ENCODE measurements around the gene CISH. TPM values are rescaled to one million over a fixed set of nuclear protein-coding genes. Genes with fewer than 3 reads are reported as not detected.

Gene CISH, protein sequence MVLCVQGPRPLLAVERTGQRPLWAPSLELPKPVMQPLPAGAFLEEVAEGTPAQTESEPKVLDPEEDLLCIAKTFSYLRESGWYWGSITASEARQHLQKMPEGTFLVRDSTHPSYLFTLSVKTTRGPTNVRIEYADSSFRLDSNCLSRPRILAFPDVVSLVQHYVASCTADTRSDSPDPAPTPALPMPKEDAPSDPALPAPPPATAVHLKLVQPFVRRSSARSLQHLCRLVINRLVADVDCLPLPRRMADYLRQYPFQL
- 100 to 1,000 TPM in 3 of 5 donors, 10 to 100 TPM in 2; 37.4 to 217 (median 190) TPM for total RNA-seq
- 105 TPM for total RNA-seq (2013)
- 11.8 to 665 (median 45.0) reads per million in 29 experiments for total RNA-seq

GRCh38 chr3:50611464-50612233 lies at the start of gene CISH:
CISH (minus strand) TSS chr3:50611774; CDS start chr3:50611650, 124 bp downstream.
- no peaks in the 10 kb centered on the region for H3K27me3 ChIP-seq (replicated peaks in 1 of 2; ENCODE audit: control insufficient read depth in 2 of 2, extremely low read depth in 1 of 2, insufficient read depth in 2 of 2, low read length in 1 of 2)
- peaks cover 46% of the 10 kb centered on the region for H3K36me3 Mint-ChIP-seq

GRCh38 chr3:50660386-50660785 lies 48.8 kb upstream of the CISH start:
- H3K4me1 Mint-ChIP-seq, result peaks cover 3 to 8% (median 5%) of the 10 kb centered on the region in 3 donors
- no peak overlapping the region for H3K27ac Mint-ChIP-seq
- H3K36me3 ChIP-seq (ENCODE audit: control insufficient read depth in 2 of 2, extremely low read depth in 1 of 2, insufficient read depth in 1 of 2, low read length in 1 of 2), result no peaks in the 10 kb centered on the region
- H3K9me3 ChIP-seq, result no peaks in the 10 kb centered on the region
- H3K4me3 ChIP-seq (ENCODE audit: control insufficient read depth in 1 of 2, extremely low read depth in 1 of 2, low read length in 1 of 2), result no peak overlapping the region
- no peak overlapping the region for H3K4me3 Mint-ChIP-seq
- POLR2A ChIA-PET, result interaction anchor here in 1 of 2 donors (0.6 kb wide), 1 partner anchor 363 kb away, joined by 3 read pairs; no protein-coding TSS in a partner anchor
- ATAC-seq (replicated peaks in 1 of 4) (no peak), DNase-seq (peak in 1 of 35 experiments; percentile 5)
- no peaks in the 10 kb centered on the region for H3K9me3 Mint-ChIP-seq
- no peaks in the 10 kb centered on the region for H3K4me1 ChIP-seq (ENCODE audit: control insufficient read depth in 1 of 2, extremely low read depth in 1 of 2, insufficient read depth in 2 of 2, low read length in 2 of 2)
- H3K27me3 ChIP-seq (replicated peaks in 1 of 2; ENCODE audit: control insufficient read depth in 2 of 2, extremely low read depth in 1 of 2, insufficient read depth in 2 of 2, low read length in 1 of 2), result peaks cover 0 to 2% of the 10 kb centered on the region in 2 experiments
- 90% methylated on average over 6 of the region's 10 CpGs for WGBS (ENCODE audit: insufficient coverage)
- H3K27me3 Mint-ChIP-seq, result peaks cover 0 to 3% of the 10 kb centered on the region in 2 donors
- no peaks in the 10 kb centered on the region for H3K36me3 Mint-ChIP-seq
- CTCF ChIA-PET, result no interaction called here
- no peak overlapping the region for H3K27ac ChIP-seq (ENCODE audit: low read length)

More at GRCh38 chr3:50611464-50612233, at the start of gene CISH:
- H3K27ac ChIP-seq (ENCODE audit: low read length), result peak within 1 kb of the TSS; percentile 65
- Mint-ChIP-seq H3K4me1 (peaks cover 72 to 79% (median 76%) of the 10 kb centered on the region in 3 donors), H3K4me3 (peak within 1 kb of the TSS; percentile 80 to 96 (median 93)), H3K27ac (peak within 1 kb of the TSS; percentile 99 to 100), H3K9me3 (no peaks in the 10 kb centered on the region), H3K27me3 (no peaks in the 10 kb centered on the region)
- ATAC-seq (replicated peaks in 1 of 4), result peak; percentile 67 to 75 (median 70)
- ChIA-PET CTCF (interaction anchor here (0.5 to 7.8 kb wide), 19 partner anchors 10 to 1829 kb away, joined by 3 to 139 read pairs (median 4); partner anchors contain the start of genes C3orf18 (in 2 of the 2), HEMK1 (in 2 of the 2), CYB561D2 (in 1 of the 2) and MANF (in 1 of the 2)), POLR2A (interaction anchor here in 1 of 2 donors (0.6 to 1.2 kb wide), 3 partner anchors 41 to 796 kb away, joined by 3 read pairs; no protein-coding TSS in a partner anchor)
- H3K9me3 ChIP-seq, result no peaks in the 10 kb centered on the region
- H3K4me1 ChIP-seq (ENCODE audit: control insufficient read depth in 1 of 2, extremely low read depth in 1 of 2, insufficient read depth in 2 of 2, low read length in 2 of 2), result peaks cover 45 to 90% of the 10 kb centered on the region in 2 experiments
- peaks cover 3 to 39% of the 10 kb centered on the region in 2 donors for H3K36me3 ChIP-seq (ENCODE audit: control insufficient read depth in 2 of 2, extremely low read depth in 1 of 2, insufficient read depth in 1 of 2, low read length in 1 of 2)
- H3K4me3 ChIP-seq (ENCODE audit: control insufficient read depth in 1 of 2, extremely low read depth in 1 of 2, low read length in 1 of 2), result peak within 1 kb of the TSS; percentile 82 to 93
- peak; percentile 76 to 93 (median 86) for DNase-seq
- under 1% methylated on average over 72 of the region's 75 CpGs for WGBS (ENCODE audit: insufficient coverage)

DNA sequence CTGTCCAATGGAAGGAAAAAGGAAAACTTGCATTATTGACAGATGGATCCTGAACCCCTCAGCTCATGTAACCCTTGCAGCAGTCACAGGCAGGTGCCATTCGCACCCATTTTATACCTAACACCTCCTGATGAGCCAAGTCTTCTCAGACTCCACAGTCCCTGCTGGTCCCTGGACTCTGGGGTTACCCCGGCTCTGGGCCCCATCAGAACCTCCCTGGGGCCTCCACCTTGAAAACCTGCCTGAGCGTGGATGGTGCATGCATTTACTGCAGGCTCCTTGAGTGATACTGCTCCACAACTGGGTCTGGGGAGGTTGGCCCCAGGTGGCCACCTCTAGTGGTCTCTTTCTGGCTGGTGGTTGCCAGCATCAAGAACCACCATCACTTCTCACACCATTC lies 47.3 kb upstream of the CISH start:
- DNase-seq (peak in 1 of 35 experiments; percentile 15), ATAC-seq (replicated peaks in 1 of 4) (no peak)
- Histone ChIP-seq H3K4me1 (ENCODE audit: control insufficient read depth in 1 of 2, extremely low read depth in 1 of 2, insufficient read depth in 2 of 2, low read length in 2 of 2) (peaks cover 0 to 4% of the 10 kb centered on the region in 2 experiments), H3K9me3 (no peaks in the 10 kb centered on the region), H3K27ac (ENCODE audit: low read length) (no peak overlapping the region), H3K4me3 (ENCODE audit: control insufficient read depth in 1 of 2, extremely low read depth in 1 of 2, low read length in 1 of 2) (no peak overlapping the region), H3K27me3 (replicated peaks in 1 of 2; ENCODE audit: control insufficient read depth in 2 of 2, extremely low read depth in 1 of 2, insufficient read depth in 2 of 2, low read length in 1 of 2) (peaks cover 0 to 2% of the 10 kb centered on the region in 2 experiments), H3K36me3 (ENCODE audit: control insufficient read depth in 2 of 2, extremely low read depth in 1 of 2, insufficient read depth in 1 of 2, low read length in 1 of 2) (no peaks in the 10 kb centered on the region)
- Mint-ChIP-seq H3K27me3 (peaks cover 0 to 3% of the 10 kb centered on the region in 2 donors), H3K4me3 (no peak overlapping the region), H3K4me1 (peaks cover 0 to 7% (median 6%) of the 10 kb centered on the region in 3 donors), H3K36me3 (no peaks in the 10 kb centered on the region), H3K9me3 (no peaks in the 10 kb centered on the region), H3K27ac (no peak overlapping the region)
- WGBS (ENCODE audit: insufficient coverage), result 80% methylated on average over 2 of the region's 3 CpGs
- ChIA-PET CTCF (no interaction called here), POLR2A (no interaction called here)

- Mint-ChIP-seq H3K36me3 (no peaks in the 10 kb centered on the region), H3K4me1 (peaks cover 0 to 7% (median 6%) of the 10 kb centered on the region in 3 donors), H3K4me3 (no peak overlapping the region), H3K27ac (no peak overlapping the region), H3K27me3 (peaks cover 0 to 3% of the 10 kb centered on the region in 2 donors), H3K9me3 (no peaks in the 10 kb centered on the region)
- ChIA-PET CTCF (no interaction called here), POLR2A (no interaction called here)
- Histone ChIP-seq H3K36me3 (ENCODE audit: control insufficient read depth in 2 of 2, extremely low read depth in 1 of 2, insufficient read depth in 1 of 2, low read length in 1 of 2) (no peaks in the 10 kb centered on the region), H3K9me3 (no peaks in the 10 kb centered on the region), H3K4me3 (ENCODE audit: control insufficient read depth in 1 of 2, extremely low read depth in 1 of 2, low read length in 1 of 2) (no peak overlapping the region), H3K27me3 (replicated peaks in 1 of 2; ENCODE audit: control insufficient read depth in 2 of 2, extremely low read depth in 1 of 2, insufficient read depth in 2 of 2, low read length in 1 of 2) (peaks cover 0 to 2% of the 10 kb centered on the region in 2 experiments), H3K4me1 (ENCODE audit: control insufficient read depth in 1 of 2, extremely low read depth in 1 of 2, insufficient read depth in 2 of 2, low read length in 2 of 2) (peaks cover 0 to 4% of the 10 kb centered on the region in 2 experiments), H3K27ac (ENCODE audit: low read length) (no peak overlapping the region)
- no peak for ATAC-seq (replicated peaks in 1 of 4)
- DNase-seq, result no peak
- 93% methylated on average over 2 of the region's 6 CpGs for WGBS (ENCODE audit: insufficient coverage)
Measured at GRCh38 chr3:50658416-50658815, 46.8 kb upstream of the CISH start.

GRCh38 chr3:50657816-50658215 lies 46.2 kb upstream of the CISH start:
- Mint-ChIP-seq H3K4me3 (no peak overlapping the region), H3K27ac (no peak overlapping the region)

DNA sequence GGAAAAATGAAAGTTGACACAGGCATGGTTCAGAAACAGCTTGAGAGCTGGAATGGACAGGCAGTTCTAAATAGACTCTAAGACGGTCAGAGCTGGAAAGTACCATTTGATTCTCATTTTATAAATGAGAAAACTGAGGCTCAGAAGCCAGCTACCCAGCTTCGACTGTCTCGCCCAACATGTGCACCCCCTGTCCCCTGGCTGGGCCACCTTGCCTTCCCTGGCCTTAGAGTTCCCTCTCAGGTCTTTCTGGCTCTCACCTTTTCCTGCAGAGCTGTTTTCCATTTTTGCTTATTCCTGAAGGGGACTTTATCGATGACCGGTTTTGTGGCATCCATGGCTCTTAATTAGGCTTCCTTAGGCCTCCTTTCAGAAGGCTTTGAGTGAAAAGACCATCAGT lies 45.8 kb upstream of the CISH start:
- no peak for ATAC-seq (replicated peaks in 1 of 4)
- no peak for DNase-seq

More at GRCh38 chr3:50657816-50658215, 46.2 kb upstream of the CISH start:
- Histone ChIP-seq H3K9me3 (no peaks in the 10 kb centered on the region), H3K27me3 (replicated peaks in 1 of 2; ENCODE audit: control insufficient read depth in 2 of 2, extremely low read depth in 1 of 2, insufficient read depth in 2 of 2, low read length in 1 of 2) (peaks cover 0 to 2% of the 10 kb centered on the region in 2 experiments), H3K27ac (ENCODE audit: low read length) (no peak overlapping the region), H3K4me3 (ENCODE audit: control insufficient read depth in 1 of 2, extremely low read depth in 1 of 2, low read length in 1 of 2) (no peak overlapping the region), H3K4me1 (ENCODE audit: control insufficient read depth in 1 of 2, extremely low read depth in 1 of 2, insufficient read depth in 2 of 2, low read length in 2 of 2) (peaks cover 0 to 4% of the 10 kb centered on the region in 2 experiments), H3K36me3 (ENCODE audit: control insufficient read depth in 2 of 2, extremely low read depth in 1 of 2, insufficient read depth in 1 of 2, low read length in 1 of 2) (no peaks in the 10 kb centered on the region)
- WGBS (ENCODE audit: insufficient coverage), result 83% methylated on average over 2 of the region's 3 CpGs
- ChIA-PET POLR2A (no interaction called here), CTCF (no interaction called here)
- H3K4me1 Mint-ChIP-seq, result peaks cover 0 to 9% (median 7%) of the 10 kb centered on the region in 3 donors
- H3K36me3 Mint-ChIP-seq, result no peaks in the 10 kb centered on the region
- DNase-seq (no peak), ATAC-seq (replicated peaks in 1 of 4) (no peak)
- H3K27me3 Mint-ChIP-seq, result peaks cover 0 to 3% of the 10 kb centered on the region in 2 donors
- no peaks in the 10 kb centered on the region for H3K9me3 Mint-ChIP-seq

More for the DNA sequence above, 45.8 kb upstream of the CISH start:
- Mint-ChIP-seq H3K27ac (no peak overlapping the region), H3K4me3 (no peak overlapping the region), H3K27me3 (peaks cover 0 to 3% of the 10 kb centered on the region in 2 donors), H3K9me3 (no peaks in the 10 kb centered on the region), H3K36me3 (no peaks in the 10 kb centered on the region), H3K4me1 (peaks cover 0 to 11% (median 7%) of the 10 kb centered on the region in 3 donors)
- peaks cover 0 to 4% of the 10 kb centered on the region in 2 experiments for H3K4me1 ChIP-seq (ENCODE audit: control insufficient read depth in 1 of 2, extremely low read depth in 1 of 2, insufficient read depth in 2 of 2, low read length in 2 of 2)
- WGBS (ENCODE audit: insufficient coverage), result 92% methylated on average over 5 of the region's 5 CpGs
- H3K27me3 ChIP-seq (replicated peaks in 1 of 2; ENCODE audit: control insufficient read depth in 2 of 2, extremely low read depth in 1 of 2, insufficient read depth in 2 of 2, low read length in 1 of 2), result peaks cover 0 to 2% of the 10 kb centered on the region in 2 experiments
- CTCF ChIA-PET, result no interaction called here
- H3K4me3 ChIP-seq (ENCODE audit: control insufficient read depth in 1 of 2, extremely low read depth in 1 of 2, low read length in 1 of 2), result no peak overlapping the region
- no peak overlapping the region for H3K27ac ChIP-seq (ENCODE audit: low read length)
- no peaks in the 10 kb centered on the region for H3K9me3 ChIP-seq
- POLR2A ChIA-PET, result no interaction called here
- H3K36me3 ChIP-seq (ENCODE audit: control insufficient read depth in 2 of 2, extremely low read depth in 1 of 2, insufficient read depth in 1 of 2, low read length in 1 of 2), result no peaks in the 10 kb centered on the region

All from T-cell (primary cell).